Glomerular visceral epithelial cell (primary cell): Measurements from ENCODE around the gene MPG.
"Not testable (repeated sequence)": the region's sequence is repeated elsewhere in the genome, so short reads cannot be mapped to it uniquely, and the experiment has no call there.

Source experiments
- DNase-seq: peaks from one replicate; pipeline ENCODE4 v3.0.0-alpha.2; 2016; ENCODE audit errors: extremely low spot score

Gene MPG

DNA sequence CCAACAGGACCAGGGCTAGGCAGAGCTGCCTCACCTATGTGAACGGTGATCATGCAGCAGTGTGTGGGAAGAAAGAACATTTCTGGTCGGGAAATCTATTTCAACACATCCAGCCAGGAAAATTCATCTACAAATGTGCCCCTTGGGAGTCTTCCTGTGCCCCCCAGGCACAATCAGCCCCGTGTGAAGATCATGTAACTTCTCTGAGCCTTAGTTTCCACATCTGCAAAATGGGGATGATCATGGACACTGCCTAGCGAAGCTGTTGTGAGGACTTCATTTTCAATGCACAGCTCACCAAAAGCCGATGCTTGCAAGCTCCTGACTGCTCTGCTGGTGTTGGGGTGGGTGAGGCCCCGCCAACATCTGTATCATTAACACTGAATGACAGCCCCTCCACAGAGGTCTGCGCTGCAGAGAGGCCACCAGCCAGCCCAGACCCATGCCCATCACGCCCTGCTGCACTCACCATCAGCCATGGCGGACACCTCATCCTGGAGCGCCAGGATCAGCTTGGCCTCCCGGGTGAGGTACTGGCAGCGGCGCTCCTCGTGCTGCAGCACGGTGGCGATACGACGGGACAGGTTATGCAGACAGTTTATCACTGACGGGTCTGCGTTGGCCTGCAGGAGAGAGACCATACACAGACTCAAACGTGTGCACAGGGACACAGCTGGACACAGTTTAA, 34.3 kb downstream of the MPG start:
- DNase-seq = no peak

DNA sequence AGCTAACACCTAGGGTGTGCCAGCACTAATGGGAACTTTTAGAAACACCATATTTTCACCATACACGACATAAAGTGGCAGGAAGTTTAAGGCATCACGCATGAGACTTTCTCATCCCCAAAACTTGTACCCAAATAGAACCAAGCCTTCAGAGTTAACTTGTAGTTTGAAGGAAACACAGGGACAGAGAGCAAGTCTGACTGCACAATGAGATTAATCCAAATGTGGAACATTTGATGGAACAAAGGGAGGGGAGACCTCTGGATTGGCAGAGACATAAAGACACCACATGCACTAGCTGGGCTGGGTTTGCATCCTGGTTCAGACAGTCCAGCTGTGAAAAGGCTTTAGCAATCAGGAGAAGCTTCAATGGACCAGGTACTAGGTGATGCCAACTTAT, 36.3 kb downstream of the MPG start:
- DNase-seq = no peak

DNA sequence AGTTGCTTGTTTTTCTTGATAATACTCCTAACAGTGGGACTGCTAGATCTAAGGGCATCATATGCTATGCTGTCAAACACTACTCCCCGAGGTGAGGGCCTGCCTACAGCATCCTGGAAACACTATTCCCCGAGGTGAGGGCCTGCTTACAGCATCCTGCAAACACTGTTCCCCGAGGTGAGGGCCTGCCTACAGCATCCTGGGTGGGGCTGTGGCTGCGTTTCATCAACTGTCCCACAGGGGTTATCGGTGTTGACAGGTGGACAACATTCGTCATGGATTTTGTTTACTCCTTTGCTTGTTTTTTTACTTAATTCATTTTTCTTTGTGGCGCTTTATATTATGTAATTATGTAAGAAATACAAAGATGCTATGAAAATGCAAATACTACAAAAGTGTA, 38.0 kb downstream of the MPG start:
- no peak for DNase-seq

DNA sequence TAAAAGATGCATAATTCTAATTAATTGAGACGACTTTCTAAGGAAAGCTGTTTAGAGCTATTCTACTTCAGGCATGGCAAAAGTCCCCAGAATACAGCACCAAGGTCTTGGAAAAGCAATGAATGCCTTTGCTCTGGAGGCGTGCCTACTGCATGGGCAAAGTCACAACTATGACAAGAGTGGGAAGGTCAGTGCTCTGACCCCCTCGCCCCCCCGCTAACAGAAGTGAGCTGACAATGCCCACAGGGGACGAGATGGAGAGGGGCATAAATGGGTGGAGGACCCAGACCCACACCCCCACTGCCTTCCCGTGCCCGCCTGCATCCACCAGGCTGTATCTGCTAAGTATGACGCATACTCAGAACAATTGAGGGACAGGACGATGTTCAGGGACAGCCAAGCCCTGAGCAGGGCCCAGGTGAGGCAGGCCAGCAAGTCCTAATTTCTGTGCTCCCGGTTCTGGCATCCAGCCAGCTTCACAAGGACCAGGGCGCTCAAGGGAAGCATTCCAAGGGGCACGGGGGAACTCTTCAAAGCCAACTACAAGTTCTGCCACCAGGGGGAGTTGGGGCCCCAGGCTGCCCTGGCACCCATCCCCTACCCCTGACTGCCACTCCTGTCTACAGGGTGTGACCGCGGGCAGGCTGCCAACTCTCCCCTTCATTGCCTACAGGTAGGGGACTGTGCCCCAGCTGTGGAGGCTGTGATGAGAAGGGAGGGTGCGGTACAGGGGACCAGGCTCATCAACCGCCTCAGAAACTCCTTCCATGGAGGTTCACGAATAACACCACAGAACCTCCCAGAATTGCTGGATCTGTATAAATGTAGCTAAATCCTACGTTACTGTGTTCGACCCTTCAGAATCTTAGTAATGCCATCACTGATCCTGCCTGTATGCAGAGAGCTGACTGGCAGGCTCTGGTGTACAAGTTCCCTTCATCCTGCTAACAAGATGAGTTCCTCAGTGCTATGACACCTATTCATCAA, 39.6 kb downstream of the MPG start:
- peak; percentile 62 for DNase-seq

DNA sequence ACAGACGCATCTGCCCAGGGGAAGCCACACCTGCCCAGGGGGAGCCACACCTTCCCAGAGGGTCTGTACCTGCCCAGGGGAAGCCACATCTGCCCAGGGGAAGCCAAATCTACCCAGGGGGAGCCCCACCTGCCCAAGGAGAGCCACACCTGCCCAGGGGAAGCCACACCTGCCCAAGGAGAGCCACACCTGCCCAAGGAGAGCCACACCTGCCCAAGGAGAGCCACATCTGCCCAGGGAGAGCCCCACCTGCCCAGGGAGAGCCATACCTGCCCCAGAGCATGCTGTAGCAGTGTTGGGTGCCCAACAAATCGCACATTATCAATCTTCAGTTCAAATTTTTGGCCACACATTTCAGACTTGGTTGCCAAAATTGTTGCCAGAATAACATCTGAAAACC, 40.8 kb downstream of the MPG start:
- DNase-seq = no peak

DNA sequence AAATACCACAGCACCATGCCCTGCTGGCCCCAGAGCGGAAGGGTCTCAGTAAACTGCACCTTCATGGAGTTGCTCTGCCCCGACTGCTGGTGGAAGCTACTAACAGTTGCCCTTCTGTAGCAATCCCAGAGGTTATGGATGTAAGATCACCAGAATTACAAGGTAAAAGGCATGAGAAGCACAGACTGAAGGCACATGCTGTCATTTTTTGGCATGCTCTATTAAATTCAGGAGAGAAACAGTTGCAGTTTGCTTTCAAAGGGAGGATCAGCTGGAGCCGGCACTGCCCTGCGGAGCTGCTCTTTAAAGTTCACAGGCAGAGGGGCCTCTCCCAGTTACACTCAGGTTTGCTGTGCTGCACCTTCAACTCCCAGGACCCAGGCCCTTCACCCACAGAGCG, 41.3 kb downstream of the MPG start:
- no peak for DNase-seq

DNA sequence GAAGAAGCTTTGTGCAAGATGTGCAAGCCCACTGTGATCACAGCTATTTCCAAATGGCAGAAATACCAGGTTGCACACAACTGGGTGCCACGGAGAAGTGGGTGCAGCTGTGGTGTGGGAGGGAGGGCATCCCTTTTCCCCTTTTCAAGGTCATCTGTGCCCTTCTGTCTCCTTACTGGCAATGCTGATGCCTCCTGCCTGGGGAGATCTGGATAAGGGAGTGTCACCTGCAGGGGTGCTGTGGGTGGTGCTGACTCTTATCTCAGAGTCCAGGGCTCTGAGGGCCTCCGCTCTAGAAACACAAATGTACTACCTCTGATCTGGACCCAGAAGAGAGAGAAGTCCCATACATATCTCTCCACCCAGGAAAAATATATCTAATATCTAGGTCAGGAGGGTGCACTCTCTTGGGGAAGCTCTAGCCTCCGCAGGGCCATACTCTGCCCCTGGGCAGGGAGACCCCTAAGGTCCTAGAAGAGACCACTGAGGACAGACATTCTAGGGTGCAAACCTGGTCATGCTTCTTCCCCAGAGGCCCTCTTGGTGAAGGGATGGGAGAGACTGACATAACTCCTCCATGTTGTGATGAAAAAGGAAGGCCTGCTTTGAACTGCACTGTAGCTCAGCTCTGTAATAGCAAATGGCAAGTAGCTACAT, 41.9 kb downstream of the MPG start:
- no peak for DNase-seq

DNA sequence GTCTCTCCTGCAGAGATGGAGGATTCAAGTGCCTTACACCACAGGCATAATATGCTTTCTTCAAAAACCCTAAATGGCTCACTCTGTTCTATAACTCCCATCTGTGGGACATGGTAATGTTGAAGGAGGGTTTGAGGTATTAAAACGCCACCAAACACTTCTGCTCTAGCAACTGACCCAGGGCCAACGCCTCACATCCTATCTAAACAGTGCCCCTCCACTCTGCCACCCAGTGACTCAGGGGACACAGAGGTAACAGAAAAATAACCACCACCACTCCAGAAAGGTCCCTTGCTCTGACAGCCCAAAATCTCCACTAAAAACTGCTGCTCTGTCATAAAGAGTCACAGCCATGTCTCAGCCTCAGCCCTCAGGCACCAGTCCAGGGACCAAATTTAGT, 42.7 kb downstream of the MPG start:
- no peak for DNase-seq

DNA sequence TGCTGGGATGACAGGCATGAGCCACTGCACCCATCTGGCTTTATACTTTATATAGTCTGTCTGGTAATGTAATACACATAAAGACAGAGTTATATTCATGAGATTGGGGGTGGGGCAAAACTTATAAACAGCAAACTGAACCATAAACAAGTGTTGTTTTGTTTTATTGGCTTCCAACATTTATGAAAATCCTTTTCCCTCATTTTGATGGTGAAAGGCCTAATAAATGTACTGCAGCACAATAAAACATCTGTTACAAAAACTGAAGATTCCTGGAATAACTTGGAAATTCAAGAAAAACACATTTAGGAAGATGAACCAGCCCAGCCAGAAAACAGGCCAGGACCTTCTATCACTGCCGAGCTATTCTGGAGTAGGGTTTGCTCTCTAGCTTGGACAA, 44.3 kb downstream of the MPG start:
- DNase-seq = no peak

DNA sequence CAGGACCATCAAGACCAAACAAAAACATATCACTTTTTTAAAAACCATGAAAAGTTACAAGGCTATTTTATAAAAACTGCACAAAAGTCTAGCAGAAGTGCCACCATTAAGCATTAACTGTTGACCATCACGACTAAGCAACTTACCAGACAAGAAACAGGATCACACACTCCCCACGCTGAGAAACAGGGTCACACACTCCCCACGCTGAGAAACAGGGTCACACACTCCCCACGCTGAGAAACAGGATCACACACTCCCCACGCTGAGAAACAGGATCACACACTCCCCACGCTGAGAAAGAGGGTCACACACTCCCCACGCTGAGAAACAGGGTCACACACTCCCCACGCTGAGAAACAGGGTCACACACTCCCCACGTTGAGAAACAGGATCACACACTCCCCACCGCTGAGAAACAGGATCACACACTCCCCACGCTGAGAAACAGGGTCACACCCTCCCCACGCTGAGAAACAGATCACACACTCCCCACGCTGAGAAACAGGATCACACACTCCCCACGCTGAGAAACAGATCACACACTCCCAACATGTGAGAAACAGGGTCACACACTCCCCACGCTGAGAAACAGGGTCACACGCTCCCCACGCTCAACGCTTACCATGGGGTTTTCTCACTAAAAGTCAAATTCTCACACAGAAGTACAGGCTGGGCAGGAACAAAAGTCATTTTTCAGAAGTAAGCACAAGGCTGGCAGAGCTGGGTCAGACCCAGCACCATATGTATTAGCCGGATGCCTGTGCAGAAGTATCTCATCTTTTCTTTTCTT, 45.7 kb downstream of the MPG start:
- DNase-seq = not testable (repeated sequence)

DNA sequence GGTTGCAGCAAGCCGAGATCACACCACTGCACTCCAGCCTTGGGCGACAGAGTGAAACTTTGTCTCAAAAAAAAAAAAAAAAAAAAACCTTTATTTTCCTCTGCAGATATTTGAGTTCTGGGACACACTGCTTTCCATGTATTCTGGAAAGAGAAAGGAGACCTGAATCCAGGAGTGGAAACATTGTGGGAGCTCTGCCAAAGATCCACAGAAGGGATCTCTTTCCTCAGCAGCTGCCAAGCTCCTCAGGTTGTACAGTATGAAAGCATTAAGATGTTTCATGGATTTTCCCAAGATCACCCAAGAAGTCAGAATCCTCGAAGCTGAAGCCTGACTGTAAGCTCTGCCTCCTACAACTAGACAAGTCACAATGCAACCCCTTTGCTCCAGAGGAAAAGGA, 47.0 kb downstream of the MPG start:
- DNase-seq = no peak

DNA sequence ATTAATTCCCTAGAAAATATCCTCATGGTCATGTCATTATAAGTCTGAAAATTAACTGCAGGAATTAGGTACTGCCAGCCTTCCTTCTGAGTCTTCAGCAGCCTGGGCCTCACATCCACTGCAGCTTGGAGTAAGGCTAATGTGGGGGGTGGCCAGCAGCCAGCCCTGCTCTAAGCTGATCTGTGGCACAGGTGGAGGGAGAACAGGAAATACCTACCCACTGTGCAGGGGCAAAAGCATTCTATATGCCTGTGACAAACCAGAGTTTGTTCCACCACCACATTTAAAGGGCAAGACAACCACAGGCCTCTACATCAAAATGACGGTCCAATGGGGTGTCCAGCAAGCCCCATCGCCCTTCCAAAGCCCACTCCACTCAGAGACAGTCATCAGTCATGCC, 51.0 kb downstream of the MPG start:
- no peak for DNase-seq

DNA sequence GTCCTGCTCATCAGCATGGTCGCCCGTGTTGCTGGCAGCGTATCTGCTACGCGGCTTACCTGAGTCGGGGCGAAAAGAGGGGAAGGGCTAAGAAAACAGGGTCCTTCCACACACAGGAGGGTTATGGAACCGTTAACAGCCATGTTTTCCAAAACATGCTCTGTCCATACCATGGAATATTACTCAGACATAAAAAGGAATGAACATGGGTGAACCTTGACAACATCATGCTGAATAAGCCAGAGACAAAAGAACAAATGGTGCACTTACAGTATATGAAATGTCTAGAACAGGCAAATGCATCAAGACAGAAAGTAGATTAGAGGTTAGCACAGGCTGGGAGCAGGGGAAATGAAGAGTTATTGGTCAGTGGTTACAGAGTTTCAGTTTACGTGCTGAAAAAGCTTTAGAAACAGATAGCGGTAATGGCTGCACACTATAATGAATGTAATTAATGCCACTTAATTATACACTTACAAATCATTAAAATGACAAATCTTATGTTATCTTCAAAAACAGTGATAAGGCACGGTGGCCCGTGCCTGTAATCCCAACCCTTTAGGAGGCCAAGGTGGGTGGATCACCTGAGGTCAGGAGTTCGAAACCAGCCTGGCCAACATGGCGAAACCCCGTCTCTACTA, 52.6 kb downstream of the MPG start:
- DNase-seq = no peak

DNA sequence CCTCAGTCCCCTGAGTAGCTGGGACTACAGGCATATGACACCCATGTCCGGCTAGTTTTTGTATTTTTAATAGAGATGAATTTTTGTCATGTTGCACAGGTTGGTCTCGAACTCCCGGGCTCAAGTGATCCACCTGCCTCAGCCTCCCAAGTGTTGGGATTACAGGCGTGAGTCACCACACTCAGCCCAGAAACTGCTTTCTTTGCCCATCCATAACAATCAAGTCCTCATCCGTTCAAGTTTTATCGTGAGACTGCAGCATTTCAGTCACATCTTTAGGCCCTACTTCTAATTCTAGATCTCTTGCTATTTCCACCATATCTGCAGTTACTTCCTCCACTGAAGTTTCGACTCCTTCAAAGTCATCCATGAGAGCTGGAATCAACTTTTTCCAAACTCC, 54.1 kb downstream of the MPG start:
- no peak for DNase-seq

DNA sequence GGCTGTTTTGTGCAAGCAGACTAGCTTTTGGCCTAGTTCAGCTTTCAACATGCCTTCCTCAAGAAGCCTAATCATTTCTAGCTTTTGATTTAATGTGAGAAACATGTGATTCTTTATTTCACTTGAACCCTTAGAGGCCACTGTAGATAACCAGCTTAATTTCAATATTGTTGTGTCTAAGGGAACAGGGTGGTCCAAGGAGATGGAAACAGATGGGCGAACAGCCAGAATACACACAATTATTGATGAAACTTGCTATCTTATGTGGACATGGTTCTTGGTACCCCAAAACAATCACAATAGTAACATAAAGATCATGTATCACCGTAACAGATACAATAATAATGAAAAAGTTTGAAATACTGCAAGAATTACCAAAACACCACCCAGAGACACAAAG, 55.7 kb downstream of the MPG start:
- DNase-seq = no peak
